Left lobe of liver (tissue), 2 donors: ENCODE data around the gene SCGB1C1. TPM values are rescaled to one million over a fixed set of nuclear protein-coding genes. Genes with fewer than 3 reads are reported as not detected.
A peak's percentile ranks its signal among the peaks of the same experiment; 100 is the strongest.
"Not testable (repeated sequence)": the region's sequence is repeated elsewhere in the genome, so short reads cannot be mapped to it uniquely, and the experiment has no call there.

Experiments
- ATAC-seq: fragments of 200-7000 bp; cut with Tn5 transposase; one replicate; pipeline ENCODE4 v1.9.1; 2020; ENCODE audit warnings: mild to moderate bottlenecking, moderate library complexity
- DNase-seq: peaks from one replicate; pipeline ENCODE4 v3.0.0-alpha.2; 2020; ENCODE audit warnings: low spot score
- total RNA-seq: library from RNA; stranded (reverse); gene quantifications from one replicate; pipeline ENCODE4 v1.2.1, GENCODE V29; 2021
- donor health status: DM: no; HTN: no; CAD: no; lungs with moderate emphysema.
- donor health status: DM: no; HTN: yes; CAD: no.

Gene SCGB1C1
- not detected for total RNA-seq

- not testable (repeated sequence) for ATAC-seq
Observed at GRCh38 chr11:192674-193128, at the start of gene SCGB1C1. SCGB1C1 (plus strand) TSS chr11:193078; CDS start chr11:193100, 22 bp downstream.

GRCh38 chr11:180242-180641, 12.6 kb upstream of the SCGB1C1 start:
- not testable (repeated sequence) for ATAC-seq, DNase-seq

More at GRCh38 chr11:192674-193128, at the start of gene SCGB1C1:
- DNase-seq, result not testable (repeated sequence)

GRCh38 chr11:189200-189783, 3.6 kb upstream of the SCGB1C1 start:
- peak; percentile 35 for ATAC-seq
- DNase-seq, result peak; percentile 46

- DNase-seq (peak; percentile 53), ATAC-seq (peak; percentile 76)
Observed at GRCh38 chr11:189843-190311, 3.0 kb upstream of the SCGB1C1 start.

GRCh38 chr11:190546-190945, 2.3 kb upstream of the SCGB1C1 start:
- not testable (repeated sequence) for ATAC-seq, DNase-seq

- peak; percentile 79 for ATAC-seq
- DNase-seq, result not testable (repeated sequence)
Observed at GRCh38 chr11:191490-192478, 1.1 kb upstream of the SCGB1C1 start.

GRCh38 chr11:193481-193880, 603 bp downstream of the SCGB1C1 start:
- peak; percentile 43 for DNase-seq
- ATAC-seq, result peak; percentile 15

- no peak for ATAC-seq
- DNase-seq, result peak; percentile 41
Observed at GRCh38 chr11:196786-197731, 4.2 kb downstream of the SCGB1C1 start.

- no peak for DNase-seq
- ATAC-seq, result no peak
Observed at GRCh38 chr11:197741-198235, 4.9 kb downstream of the SCGB1C1 start.

- ATAC-seq, result no peak
- DNase-seq, result peak; percentile 44
Observed at GRCh38 chr11:198236-198806, 5.4 kb downstream of the SCGB1C1 start.

- no peak for ATAC-seq
- peak; percentile 45 for DNase-seq
Observed at GRCh38 chr11:199004-199581, 6.2 kb downstream of the SCGB1C1 start.

- DNase-seq, result peak; percentile 44
Observed at GRCh38 chr11:199782-200181, 6.9 kb downstream of the SCGB1C1 start.

GRCh38 chr11:200224-201003, 7.5 kb downstream of the SCGB1C1 start:
- no peak for ATAC-seq
- peak; percentile 42 for DNase-seq

More at GRCh38 chr11:199782-200181, 6.9 kb downstream of the SCGB1C1 start:
- peak; percentile 32 for ATAC-seq

GRCh38 chr11:201966-202365, 9.1 kb downstream of the SCGB1C1 start:
- DNase-seq, result no peak
- ATAC-seq, result no peak

- ATAC-seq, result no peak
- DNase-seq, result peak; percentile 35
Observed at GRCh38 chr11:202490-202889, 9.6 kb downstream of the SCGB1C1 start.

GRCh38 chr11:203056-203944, 10.4 kb downstream of the SCGB1C1 start:
- DNase-seq (peak; percentile 41), ATAC-seq (no peak)

- DNase-seq, result peak; percentile 40
- ATAC-seq, result no peak
Observed at GRCh38 chr11:203945-204586, 11.2 kb downstream of the SCGB1C1 start.
